NOMO-1 treated with dmso at 0.1 percent for 144 hours (cell line): ENCODE data around the gene STEAP4.
"Not testable (repeated sequence)": the region's sequence is repeated elsewhere in the genome, so short reads cannot be mapped to it uniquely, and the experiment has no call there.

Source experiments
- DNase-seq: peaks from one replicate; lab custom pipeline; 2025; ENCODE audit not compliant: unreplicated experiment; lab: John Stamatoyannopoulos, UW

STEAP4 gene

DNA sequence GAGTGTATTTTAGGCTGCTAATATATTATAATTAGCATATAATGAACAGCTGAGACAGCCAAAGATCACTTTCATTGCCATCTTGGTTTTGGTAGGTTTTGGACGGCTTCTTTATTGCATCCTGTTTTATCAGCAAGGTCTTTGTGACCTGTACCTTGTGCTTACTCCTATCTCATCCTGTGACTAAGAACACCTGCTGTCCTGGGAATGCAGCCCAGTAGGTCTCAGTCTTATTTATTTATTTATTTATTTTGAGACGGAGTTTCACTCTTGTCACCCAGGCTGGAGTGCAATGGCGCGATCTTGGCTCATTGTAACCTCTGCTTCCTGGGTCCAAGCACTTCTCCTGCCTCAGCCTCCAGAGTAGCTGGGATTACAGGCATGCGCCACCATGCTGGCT is 31.8 kb downstream of the STEAP4 start:
- DNase-seq, result not testable (repeated sequence)

DNA sequence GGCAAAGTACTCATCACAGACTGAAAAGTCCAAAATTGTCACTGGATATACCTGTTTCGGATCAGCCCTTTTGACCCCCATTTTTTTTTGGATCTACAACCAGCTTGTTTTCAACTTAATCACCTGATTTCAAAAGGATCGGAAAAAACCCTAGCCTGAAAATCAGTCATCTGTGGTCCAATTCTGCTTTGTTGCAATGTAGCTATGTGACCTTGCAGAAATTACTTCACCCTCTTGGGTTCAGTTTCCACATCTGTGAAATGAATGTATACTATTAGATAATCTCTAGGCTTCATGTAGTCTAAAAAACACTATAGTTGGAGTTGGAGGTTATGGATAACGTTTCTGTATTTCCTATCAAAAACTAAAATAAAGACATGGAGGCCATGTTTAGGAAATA is 37.1 kb downstream of the STEAP4 start:
- DNase-seq, result no peak

DNA sequence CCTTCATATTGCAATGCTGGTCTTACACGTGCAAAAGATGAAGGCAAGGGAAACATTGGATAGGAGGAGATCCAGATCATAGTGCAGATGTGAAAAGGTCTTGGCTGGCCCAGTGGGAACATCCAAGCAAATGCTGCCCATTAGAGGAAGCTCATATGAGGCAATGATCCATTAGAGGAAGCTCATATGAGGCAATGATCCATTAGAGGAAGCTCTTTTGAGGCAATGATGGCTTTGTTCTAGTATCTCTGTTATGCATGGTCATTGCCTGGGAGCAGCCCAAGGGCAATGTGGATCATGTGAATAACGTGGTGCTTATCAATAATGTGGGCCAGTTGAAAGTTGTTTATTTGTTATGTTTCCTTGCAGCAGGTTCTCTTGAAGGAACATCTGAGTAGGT is 37.8 kb downstream of the STEAP4 start:
- DNase-seq, result peak; percentile 83

DNA sequence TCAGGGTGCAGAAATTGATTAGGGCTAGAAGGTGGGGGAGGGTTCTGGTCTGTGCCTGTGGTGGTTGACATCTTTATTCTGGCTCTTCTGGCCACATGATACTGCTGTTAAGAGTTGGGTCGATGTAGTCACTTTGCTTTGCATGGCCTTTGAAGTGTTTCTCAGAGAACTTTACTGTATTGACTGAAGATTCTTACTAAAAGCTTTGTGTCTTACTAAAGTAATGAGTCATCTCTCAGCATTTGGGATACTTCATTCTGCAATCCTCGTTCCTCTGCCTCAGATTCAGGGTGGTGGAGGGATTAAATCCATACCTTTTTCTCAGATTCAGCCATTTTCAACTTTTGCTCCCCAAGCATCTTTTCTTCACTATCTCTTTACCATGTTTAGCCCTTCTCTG is 38.6 kb downstream of the STEAP4 start:
- DNase-seq, result no peak

DNA sequence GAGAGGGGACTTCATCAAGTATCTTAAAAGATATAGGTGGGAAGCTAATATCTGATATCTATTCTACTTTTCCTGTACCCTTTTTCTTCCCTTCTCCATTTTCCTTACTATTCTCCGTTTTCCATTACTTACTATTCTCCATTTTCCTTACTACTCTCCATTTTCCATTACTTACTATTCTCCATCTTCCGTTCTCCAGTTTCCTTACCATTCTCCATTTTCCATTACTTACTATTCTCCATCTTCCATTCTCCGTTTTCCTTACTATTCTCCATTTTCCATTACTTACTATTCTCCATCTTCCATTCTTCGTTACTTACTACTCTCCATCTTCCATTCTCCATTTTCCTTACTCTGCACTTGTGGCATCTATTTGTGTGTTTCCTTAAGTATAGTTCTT is 39.3 kb downstream of the STEAP4 start:
- DNase-seq, result no peak

DNA sequence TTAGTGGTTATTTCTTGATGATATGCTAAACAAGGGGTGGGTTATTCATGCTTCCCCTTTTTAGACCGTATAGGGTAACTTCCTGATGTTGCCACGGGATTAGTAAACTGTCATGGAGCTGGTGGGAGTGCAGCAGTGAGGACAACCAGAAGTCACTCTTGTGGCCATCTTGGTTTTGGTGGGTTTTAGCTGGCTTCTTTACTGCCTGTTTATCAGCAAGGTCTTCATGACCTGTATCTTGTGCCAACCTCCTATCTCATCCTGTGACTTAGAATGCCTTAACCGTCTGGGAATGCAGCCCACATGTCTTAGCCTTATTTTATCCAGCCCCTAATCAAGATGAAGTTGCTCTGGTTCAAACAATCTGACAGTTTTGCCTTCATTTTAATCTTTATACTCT is 41.7 kb downstream of the STEAP4 start:
- DNase-seq, result peak; percentile 51

DNA sequence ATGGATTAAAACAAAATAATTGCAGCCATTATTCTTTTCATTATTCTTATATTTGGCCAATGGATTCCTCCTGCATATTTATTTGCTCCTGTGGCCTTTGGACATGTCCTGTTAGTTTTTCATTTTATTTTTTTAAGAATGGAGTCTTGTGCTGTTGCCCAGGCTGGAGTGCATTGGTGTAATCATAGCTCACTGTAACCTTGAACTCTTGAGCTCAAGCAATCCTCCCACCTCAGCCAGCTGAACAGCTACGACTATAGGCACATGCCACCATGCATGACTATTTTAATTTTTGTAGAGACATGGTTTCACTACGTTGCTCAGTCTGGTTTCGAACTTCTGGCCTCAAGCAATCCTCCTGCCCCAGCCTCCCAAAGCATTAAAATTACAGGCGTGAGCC is 44.1 kb downstream of the STEAP4 start:
- no peak for DNase-seq

DNA sequence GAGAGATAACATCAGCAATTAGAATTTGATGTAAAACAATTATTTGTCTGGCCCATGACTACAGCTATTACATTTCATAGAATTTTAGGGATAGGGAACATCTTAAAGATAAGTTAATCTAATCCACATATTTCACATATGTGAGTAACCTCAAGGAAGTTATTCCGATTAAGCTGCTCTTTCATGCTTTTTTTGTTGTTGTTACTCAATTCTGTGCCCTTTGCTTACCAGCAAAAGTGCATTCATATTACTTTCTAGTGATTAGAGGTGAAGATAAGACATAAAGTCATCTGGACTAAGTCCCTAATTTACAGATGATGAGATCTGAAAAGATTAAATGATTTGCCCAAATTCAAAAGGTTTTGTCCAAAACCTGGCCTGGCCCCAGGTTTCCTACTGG is 46.0 kb downstream of the STEAP4 start:
- DNase-seq, result no peak

DNA sequence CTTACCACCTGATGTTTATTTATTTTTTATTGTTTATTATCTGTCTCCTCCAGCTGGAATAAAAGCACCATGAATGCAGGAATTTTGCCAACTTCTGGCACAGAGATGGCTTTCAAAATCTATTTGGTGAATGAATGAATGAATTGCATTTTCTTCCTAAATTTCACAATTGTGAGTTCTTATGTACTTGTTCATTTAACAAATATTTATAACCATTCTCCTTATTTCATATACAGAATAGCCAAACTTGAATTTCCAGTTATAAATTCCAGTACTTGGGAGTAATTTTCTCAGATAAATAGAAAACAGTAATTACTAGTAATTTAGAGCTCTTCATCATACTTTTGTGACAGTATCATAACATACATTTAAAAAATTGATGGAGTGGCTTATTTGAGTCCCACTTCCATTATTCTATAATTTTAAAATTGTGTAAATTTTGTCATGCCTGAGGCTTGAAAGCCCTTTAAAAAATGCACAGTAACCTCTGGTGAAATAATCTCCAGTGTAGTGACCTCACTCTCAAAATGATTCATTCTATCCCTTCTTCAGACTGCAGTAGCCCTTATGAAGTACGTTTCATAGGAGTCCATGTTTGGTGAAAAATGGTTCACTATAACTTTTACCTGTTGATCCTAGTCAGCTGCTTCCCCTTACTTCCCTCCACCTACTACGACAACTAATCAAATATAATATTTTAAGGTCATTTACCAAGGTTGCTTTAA is 46.9 kb downstream of the STEAP4 start:
- DNase-seq, result no peak

DNA sequence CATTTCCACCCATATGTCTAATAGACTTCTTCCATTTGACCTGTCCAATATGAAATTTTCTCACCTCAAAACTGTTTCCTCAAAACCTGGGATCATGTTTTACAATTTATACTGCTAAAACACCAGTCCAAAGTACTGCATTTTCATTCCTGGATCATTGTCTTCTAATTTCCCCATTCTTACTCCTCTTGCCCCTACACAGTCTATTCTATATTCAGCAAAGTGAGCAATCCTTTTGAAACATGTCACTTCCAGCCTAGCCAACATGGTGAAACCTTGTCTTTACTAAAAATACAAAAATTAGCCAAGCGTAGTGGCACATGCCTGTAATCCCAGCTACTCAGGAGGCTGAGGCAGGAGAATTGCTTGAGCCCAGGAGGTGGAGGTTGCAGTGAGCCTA is 48.4 kb downstream of the STEAP4 start:
- DNase-seq, result not testable (repeated sequence)

DNA sequence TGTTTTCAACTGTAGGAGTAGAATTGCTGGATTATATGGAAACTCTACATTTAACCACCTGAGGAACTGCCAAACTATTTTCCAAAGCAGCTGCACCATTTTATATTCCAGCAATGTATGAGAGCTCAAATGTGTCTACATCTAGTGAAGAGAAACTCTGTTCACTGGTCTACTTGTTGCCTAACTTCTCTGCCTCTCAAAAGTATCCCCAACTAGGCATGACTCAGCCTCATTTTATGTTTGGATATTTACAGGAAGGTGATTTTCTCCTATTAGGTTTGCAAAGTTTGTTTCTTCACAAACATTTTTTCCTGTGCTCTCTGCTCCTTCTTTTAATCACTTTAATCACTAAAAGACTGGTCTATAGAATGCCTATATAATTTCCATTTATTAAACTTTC is 49.8 kb downstream of the STEAP4 start:
- no peak for DNase-seq

DNA sequence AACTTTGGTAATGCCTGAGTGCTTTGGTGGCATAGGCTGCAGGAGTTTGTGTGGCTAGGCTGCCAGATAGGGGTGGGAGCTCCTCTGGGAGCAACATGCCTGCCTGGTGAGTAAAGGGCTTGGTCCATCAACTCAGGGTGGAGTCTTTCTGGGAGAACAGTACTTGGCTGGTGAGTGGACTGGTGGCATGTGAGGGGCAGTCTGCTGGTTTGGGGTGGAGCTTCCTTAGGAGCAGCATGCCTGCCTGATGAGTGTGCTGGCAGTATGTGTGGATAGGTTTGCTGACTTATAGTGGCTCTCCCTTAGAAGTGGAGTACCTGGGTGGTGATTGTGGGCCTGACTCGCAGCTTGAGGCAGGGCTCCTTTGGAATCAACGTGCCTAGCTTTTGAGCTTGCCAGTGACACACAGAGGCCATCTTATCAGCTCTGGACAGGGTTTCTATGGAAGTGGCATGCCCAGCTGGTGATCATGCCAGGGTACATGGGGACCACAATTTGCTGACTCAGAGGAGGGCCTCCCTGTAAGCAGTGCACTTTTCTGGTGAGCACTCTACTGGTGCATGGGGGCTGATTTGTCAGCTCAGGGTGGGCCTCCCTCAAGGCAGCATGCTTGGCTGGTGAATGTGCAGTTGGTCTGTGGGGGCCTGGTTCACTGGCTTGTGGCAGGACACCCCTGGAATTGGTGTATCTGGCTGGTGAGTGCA is 51.8 kb downstream of the STEAP4 start:
- no peak for DNase-seq

DNA sequence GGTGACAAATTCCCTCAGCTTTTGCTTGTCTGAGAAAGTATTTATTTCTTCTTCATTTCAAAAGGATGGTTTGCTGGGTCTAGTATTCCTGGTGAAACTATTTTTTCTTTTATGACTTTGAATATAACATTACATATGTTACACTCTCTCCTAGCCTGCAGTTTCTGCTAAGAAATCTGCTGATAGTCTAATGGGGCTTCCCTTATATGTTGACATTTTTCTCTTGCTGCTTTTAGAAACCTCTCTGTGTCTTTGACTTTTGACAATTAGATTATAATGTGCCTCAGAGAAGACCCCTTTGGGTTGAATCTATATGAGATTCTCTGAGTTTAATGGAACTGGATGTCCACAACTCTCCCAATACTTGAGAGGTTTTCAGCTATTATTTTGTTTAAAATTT is 53.1 kb downstream of the STEAP4 start:
- DNase-seq, result no peak

DNA sequence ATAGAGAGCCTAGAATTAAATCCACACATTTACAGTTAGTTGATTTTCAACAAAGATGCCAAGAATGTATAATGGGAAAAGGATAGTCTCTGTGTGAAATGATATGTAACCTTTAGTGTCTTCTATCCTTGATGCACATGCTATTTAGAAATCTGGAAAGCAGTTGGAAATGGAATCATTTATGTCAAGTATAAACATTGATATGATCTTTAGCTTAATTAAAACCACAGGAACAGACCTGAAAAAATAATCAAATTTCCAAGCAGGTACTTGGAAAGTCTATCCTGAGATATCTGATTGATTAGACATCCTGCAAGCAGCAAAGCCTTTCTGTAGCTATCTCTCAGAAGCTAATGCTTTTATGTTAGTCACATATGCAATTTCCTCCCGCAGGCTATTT is 62.4 kb downstream of the STEAP4 start:
- no peak for DNase-seq

DNA sequence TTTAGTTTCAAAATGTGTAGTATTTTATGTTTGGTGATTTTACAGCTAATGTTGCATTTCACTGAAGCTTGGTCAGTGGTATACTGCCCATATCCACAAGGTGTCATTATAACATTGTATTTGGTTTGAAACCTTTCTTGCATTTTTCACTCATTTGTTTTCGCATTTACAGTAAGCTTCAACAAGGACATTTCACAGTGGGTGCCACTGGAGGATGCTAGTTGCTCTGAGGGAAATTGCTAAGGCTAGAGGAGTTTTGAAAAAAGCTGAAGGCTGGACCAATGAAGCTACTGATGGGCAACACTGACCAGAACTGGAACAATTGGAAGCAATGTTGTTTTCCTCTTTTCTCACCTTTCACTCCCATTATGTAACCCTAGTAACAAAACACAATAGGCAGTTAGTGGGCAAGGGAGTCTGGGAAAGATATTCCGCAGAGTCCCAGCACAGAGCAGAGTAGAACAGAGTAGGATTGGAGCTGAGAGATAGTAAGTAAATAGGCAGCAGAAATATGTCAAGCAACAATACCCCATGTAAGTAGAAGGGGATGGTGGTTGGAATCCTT is 63.3 kb downstream of the STEAP4 start:
- DNase-seq, result peak; percentile 74

DNA sequence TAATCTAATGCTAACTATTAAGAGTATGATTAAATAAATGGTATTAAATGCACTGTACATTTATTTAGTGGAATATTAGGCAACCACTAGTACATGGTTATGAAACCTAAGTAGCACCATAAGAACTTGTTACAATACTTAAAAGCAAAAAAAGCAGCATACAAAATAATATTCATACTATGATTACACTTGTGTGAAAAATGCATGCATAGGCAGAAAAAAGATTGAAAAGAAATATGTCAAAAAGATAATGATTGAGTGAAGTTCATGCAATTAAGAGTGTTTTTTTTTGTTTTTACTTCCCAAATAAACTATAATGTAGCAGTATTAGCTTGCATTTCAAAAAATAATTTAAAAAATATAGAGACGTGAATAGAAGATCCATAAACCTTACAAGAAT is 66.8 kb downstream of the STEAP4 start:
- DNase-seq, result no peak

DNA sequence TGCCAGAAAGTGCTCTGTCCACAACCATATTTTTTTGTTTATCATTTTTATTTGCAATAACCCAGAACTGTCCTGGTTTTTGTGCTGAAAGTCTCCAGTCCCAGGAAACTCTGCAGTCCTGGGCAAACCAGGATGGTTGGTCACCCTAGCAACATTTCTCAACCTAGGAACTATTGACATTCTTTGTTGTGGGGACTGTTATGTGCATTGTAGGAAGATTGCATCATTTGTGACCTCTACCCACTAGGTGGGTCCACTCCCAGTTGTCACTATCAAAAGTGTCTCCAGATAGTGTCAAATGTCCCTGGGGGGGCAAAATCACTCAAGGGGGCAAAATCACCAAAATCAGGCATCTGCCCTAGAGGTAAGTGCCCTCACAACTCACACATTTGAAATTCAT is 72.9 kb downstream of the STEAP4 start:
- DNase-seq, result no peak

DNA sequence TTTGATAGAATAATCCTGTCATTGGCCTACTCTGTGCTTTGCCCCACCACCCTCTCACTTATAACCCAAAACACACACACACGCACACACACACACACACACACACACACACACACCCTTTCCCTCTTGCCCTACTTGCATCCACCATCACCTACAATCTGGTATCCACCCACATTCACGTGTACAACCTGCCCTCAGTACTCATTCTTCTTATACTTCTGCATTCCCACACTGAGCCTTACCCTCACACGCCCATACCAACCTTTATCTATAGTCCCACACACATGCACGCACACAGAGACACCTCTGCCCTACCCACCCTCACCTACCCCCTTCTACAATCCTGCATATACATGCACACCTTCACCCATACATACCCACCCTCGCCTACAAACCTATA is 76.0 kb downstream of the STEAP4 start:
- DNase-seq, result no peak

DNA sequence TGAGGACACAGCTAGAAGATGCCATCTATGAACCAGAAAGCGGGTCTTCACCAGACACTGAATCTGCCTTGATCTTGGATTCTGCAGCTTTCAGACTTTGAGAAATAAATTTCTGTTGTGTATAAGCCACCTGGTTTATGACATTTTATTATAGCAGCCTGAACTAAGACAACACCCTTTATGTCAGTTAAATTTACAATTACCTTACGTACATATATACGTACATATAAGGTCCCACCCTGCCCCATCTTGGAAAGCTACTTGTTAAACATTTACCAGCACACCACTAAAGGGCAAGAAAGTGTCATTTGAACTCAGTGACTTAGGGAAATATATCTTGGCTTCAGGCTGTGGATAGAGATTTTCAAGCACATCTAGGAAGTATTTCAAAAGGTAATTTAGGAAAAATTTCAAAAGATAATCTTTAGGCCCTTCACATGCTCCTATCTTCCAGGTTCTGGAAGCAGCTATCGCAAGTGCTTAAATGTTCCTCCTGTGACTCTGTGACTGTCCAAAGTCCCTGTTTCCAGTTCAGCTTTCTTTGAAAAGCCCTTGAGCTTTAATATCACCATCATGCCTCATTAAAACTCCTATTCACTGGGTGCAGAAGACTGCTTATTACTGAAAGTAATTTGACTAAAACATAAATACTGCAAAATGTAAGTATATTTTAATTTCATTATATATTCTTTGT is 77.2 kb downstream of the STEAP4 start:
- no peak for DNase-seq

DNA sequence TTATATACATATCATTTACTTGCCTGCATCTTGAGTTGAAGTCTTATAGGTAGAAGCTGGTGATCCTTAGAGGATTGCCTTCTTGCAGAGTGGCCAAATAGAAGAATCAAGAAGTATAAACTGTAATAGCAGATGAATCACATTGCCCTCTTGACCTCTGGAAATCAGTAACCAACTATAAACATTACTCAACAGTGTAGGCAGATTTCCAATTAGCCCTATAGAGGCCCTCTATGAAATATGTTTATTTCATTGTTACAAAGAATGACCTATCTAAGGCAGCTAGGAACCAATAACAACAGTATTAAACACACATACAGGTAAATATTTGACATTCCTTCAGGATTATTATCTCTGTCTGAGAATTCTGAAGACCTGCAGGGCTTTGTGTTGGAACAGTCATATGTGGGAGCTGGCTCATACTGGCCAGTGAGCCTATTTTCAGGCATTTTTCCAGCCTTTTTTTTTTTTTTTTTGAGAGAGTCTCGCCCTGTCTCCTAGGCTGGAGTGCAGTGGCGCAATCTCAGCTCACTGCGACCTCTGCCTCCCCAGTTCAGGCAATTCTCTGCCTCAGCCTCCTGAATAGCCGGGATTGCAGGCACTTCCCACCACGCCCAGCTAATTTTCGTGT is 79.7 kb downstream of the STEAP4 start:
- peak; percentile 14 for DNase-seq

DNA sequence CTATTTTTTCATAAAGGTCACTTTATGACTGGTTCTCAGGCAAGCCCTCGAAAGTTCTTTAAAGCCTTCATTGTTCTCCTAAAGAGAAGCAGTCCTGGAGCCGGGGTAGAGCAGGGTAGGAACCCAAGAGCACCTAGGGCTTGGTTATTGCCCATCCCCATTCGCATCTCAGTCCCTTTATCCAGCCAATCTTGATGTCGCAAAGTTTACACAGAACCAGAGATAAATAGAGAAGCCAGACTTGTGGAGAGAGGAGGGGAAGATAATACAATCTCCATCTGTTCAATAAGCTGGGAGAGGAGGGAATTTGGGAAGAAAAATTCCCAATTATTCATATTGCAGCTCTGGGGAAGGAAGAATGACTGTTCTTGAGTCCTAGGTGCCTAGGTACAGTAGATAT is 80.5 kb downstream of the STEAP4 start:
- no peak for DNase-seq
